Natural killer cell treated with Interleukin-12 subunit alpha and Interleukin-12 subunit beta and Interleukin-15 and Interleukin-18, amount 100 ng/mL, for 72 hours (primary cell): Measurements from ENCODE around the gene ZNF283. TPM values are rescaled to one million over a fixed set of nuclear protein-coding genes. Genes with fewer than 3 reads are reported as not detected.
"Not testable (repeated sequence)": the region's sequence is repeated elsewhere in the genome, so short reads cannot be mapped to it uniquely, and the experiment has no call there.

Experiments used
- ATAC-seq, 2 donors: fragments of 150-1000 bp; cut with Tn5 transposase in 1 of 2; sonication (Bioruptor Pico), chemical (Tn5 transposase) in 1 of 2; 2 replicates each; pipeline ENCODE4 v1.10.0; 2021
- DNase-seq: peaks from one replicate; pipeline ENCODE4 v3.0.0; 2022; ENCODE audit warnings: low spot score
- H3K27ac Mint-ChIP-seq, 2 donors: 1 replicate in 1 of 2; 2 replicates in 1 of 2; pipeline ENCODE4 v1.8.0; 2022; ENCODE audit warnings: mixed read lengths in 2 of 2, mild to moderate bottlenecking in 1 of 2, moderate library complexity in 1 of 2
- H3K27me3 Mint-ChIP-seq, 2 donors: 1 replicate in 1 of 2; 2 replicates in 1 of 2; pipeline ENCODE4 v1.8.0; 2022; ENCODE audit warnings: mixed read lengths in 2 of 2
- H3K36me3 Mint-ChIP-seq: one replicate; pipeline ENCODE4 v1.8.0; 2022; ENCODE audit warnings: mixed read lengths
- H3K4me1 Mint-ChIP-seq, 2 donors: 1 replicate in 1 of 2; 2 replicates in 1 of 2; pipeline ENCODE4 v1.8.0; 2022; ENCODE audit warnings: low read depth in 2 of 2, mixed read lengths in 2 of 2, mild to moderate bottlenecking in 1 of 2
- H3K4me3 Mint-ChIP-seq: one replicate; pipeline ENCODE4 v1.8.0; 2022; ENCODE audit warnings: mixed read lengths
- H3K9me3 Mint-ChIP-seq: 2 replicates; pipeline ENCODE4 v1.8.0; 2022; ENCODE audit warnings: mixed read lengths
- total RNA-seq, 2 donors: library from RNA; stranded (reverse); gene quantifications; one replicate each; pipeline ENCODE4 v1.2.3, GENCODE V29; 2022

Gene ZNF283
- total RNA-seq, 2 donors from 2014 or later: 7.2 to 8.3 TPM

DNA sequence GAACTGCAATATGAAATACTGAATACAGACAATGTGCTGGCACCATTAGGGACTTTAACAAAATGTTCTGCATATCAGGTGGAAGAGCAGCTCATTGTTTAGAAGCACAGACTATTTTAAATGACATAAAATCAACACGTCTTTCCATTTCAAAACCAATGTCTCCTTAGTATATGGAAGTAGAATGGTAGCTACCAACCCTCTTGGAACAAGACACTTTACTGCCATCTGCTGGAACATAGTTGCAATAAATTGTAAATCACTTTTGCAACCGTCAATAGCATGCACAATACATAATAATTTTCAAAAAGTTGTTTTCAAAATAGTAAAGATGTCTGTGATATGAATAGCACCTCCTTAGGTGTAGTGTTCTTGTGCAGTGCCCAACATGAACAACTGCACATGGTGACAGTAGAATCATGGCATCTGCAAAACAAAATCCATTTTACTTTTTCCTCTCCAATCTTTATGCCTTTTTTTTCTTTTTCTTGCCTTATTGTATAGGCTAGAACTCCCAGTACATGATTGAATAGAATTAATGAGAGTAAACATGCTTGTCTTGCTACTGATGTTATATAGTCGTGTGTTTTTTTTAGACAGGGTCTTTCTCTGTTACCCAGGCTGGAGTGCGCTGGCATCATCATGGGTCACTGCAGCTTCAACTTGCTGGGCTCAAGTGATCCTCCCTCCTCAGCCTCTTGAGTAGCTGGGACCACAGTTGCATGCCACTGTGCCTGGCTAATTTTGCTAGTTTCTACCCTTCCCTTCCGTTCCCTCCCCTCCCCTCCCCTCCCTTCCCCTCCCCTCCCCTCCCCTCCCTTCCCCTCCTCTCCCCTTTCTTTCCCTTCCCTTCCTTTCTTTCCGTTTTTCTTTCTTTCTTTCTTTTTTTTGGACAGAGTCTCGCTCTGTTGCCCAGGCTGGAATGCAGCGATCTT is 17.1 kb upstream of the ZNF283 start:
- DNase-seq (no peak), ATAC-seq (no peak)
- Mint-ChIP-seq H3K27me3 (peaks cover 19 to 37% of the 10 kb centered on the region in 2 donors), H3K4me3 (no peak overlapping the region), H3K27ac (no peak overlapping the region), H3K4me1 (no peaks in the 10 kb centered on the region), H3K36me3 (no peaks in the 10 kb centered on the region), H3K9me3 (no peaks in the 10 kb centered on the region)

DNA sequence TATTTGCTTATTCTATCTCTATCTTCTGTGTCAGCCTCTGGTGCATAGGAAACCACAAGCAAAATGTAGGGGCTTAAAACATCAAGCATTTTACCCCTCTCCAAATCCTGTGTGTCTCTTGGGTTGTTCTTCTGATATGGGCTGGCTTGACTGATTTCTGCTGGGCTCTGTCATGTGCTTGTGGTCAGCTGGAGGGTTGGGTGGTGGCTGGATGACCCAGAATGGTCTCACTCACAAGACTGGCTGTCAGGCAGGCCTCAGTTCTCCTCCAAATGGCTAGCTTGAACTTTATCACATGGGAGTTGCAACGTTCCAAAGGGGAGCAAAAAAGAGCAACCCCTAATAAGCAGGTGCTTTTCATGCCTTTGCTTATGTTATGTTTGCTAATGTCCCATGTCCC is 15.3 kb upstream of the ZNF283 start:
- no peaks in the 10 kb centered on the region for H3K4me1 Mint-ChIP-seq
- H3K36me3 Mint-ChIP-seq: no peaks in the 10 kb centered on the region
- H3K27ac Mint-ChIP-seq: no peak overlapping the region
- DNase-seq: no peak
- no peak overlapping the region for H3K4me3 Mint-ChIP-seq
- H3K9me3 Mint-ChIP-seq: no peaks in the 10 kb centered on the region
- no peak for ATAC-seq
- peaks cover 18 to 35% of the 10 kb centered on the region in 2 donors for H3K27me3 Mint-ChIP-seq

- ATAC-seq (no peak), DNase-seq (no peak)
- Mint-ChIP-seq H3K27ac (no peak overlapping the region), H3K9me3 (no peaks in the 10 kb centered on the region), H3K4me1 (no peaks in the 10 kb centered on the region), H3K4me3 (no peak overlapping the region), H3K36me3 (no peaks in the 10 kb centered on the region), H3K27me3 (peaks cover 19 to 34% of the 10 kb centered on the region in 2 donors)
These were observed 14.9 kb upstream of the ZNF283 start for GRCh38 chr19:43812259-43812658.

GRCh38 chr19:43812688-43813087 is 14.4 kb upstream of the ZNF283 start:
- Mint-ChIP-seq H3K9me3 (no peaks in the 10 kb centered on the region), H3K4me1 (no peaks in the 10 kb centered on the region), H3K4me3 (no peak overlapping the region), H3K36me3 (no peaks in the 10 kb centered on the region), H3K27me3 (peaks cover 17 to 30% of the 10 kb centered on the region in 2 donors), H3K27ac (no peak overlapping the region)
- DNase-seq (no peak), ATAC-seq (no peak)

DNA sequence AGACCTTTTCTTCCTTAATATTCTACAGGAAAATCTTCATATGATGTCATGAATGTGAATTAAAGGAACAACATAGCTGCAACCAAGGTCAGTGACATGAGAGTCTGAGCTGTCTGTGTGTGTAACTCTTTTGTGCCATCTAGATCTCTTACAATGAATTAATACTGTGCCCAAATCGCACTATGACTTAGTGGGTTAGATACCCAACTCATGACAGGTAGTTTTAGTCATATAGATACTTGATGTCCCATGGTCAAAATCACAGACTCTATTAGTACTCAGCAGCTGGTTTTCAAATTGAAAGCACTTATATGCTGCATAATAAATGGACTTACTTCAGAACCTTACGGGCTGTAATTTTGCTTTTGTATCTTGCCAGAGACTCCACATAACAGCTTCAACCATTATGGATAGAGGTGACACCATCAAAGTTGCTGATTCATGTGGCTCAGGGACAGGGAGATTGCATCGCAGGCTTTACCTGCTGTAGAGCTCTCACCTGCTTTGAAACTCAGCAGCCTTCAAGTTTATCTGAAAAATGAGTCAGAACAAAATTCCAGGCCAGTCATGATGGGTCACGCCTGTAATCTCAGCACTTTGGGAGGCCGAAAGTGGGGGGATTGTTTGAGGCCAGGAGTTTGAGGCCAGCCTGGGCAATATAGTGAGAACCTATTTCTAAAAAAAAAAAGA is 12.3 kb upstream of the ZNF283 start:
- no peaks in the 10 kb centered on the region for H3K36me3 Mint-ChIP-seq
- H3K4me3 Mint-ChIP-seq: no peak overlapping the region
- H3K4me1 Mint-ChIP-seq: no peaks in the 10 kb centered on the region
- H3K27me3 Mint-ChIP-seq: peaks cover 21 to 46% of the 10 kb centered on the region in 2 donors
- no peak for DNase-seq
- no peak for ATAC-seq
- H3K9me3 Mint-ChIP-seq: no peaks in the 10 kb centered on the region
- no peak overlapping the region for H3K27ac Mint-ChIP-seq

DNA sequence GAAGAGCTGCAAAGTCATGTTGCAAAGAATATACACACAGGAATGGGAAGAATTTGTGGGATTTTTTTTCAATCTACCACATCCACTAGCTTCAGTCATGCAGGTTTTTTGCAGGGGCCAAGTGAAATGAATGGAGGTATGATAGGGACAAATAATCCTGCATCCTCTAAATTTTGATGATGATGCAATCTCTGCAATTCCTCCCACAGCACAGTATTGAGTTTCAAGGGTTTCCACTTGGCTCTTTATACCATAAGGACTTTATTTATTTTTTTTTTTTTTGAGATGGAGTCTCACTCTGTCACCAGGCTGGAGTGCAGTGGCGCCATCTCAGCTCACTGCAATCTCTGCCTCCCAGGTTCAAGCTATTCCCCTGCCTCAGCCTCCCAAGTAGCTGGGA is 9.7 kb upstream of the ZNF283 start:
- not testable (repeated sequence) for ATAC-seq, H3K9me3 Mint-ChIP-seq, H3K4me1 Mint-ChIP-seq, H3K36me3 Mint-ChIP-seq, H3K27ac Mint-ChIP-seq, H3K4me3 Mint-ChIP-seq, DNase-seq
- H3K27me3 Mint-ChIP-seq: peaks cover 33 to 51% of the 10 kb centered on the region in 2 donors

- ATAC-seq (no peak), DNase-seq (no peak)
- peaks cover 9% of the 10 kb centered on the region in 2 donors for H3K4me1 Mint-ChIP-seq
- peaks cover 29 to 45% of the 10 kb centered on the region in 2 donors for H3K27me3 Mint-ChIP-seq
- no peak overlapping the region for H3K4me3 Mint-ChIP-seq
- no peaks in the 10 kb centered on the region for H3K9me3 Mint-ChIP-seq
- peaks cover 6% of the 10 kb centered on the region for H3K36me3 Mint-ChIP-seq
- H3K27ac Mint-ChIP-seq: no peak overlapping the region
These were observed 8.6 kb upstream of the ZNF283 start for GRCh38 chr19:43818500-43818899.

DNA sequence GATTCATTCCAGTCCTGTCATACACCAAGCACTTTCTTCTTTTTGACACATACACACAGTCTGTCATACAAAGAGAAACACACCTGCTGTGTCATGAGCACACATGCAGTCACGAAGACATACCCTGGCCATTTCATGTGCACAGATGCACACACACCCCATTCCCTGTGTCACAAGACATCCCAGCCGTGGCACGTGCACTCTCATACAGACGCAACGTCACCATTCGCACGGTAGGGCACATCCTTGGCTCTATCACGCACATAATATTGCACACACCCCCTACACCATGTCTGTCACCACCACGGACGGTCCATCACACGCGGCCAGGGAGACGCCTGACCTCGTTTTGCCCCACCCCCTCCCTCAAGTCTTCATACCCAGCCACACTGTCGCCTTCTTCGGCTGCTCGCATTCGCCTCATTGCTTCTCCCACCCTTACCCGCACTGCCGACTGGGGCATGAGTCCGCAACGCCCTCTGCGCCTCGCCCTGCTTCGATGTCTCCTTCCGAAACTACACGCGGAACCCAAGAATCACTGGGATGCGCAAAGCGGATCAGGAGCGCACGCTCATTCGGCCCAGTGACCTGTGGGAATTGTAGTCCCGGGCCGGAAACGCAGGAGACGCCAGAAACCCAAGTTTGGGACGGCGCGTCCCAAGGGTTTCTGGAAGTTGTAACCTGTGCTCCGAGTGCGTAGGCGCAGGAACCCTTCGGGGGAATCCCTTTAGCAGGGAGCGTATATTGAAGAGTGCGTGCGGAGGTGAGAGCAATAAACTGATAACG is 6.8 kb upstream of the ZNF283 start:
- H3K9me3 Mint-ChIP-seq: no peaks in the 10 kb centered on the region
- H3K4me1 Mint-ChIP-seq: peaks cover 9% of the 10 kb centered on the region in 2 donors
- no peak for ATAC-seq
- DNase-seq: no peak
- no peak overlapping the region for H3K27ac Mint-ChIP-seq
- H3K36me3 Mint-ChIP-seq: peaks cover 6% of the 10 kb centered on the region
- H3K4me3 Mint-ChIP-seq: peak overlapping the region; percentile 70
- H3K27me3 Mint-ChIP-seq: peaks cover 34 to 53% of the 10 kb centered on the region in 2 donors

GRCh38 chr19:43820884-43821215 is 6.3 kb upstream of the ZNF283 start:
- Mint-ChIP-seq H3K27me3 (peaks cover 36 to 51% of the 10 kb centered on the region in 2 donors), H3K27ac (no peak overlapping the region), H3K4me3 (peak overlapping the region; percentile 70), H3K9me3 (no peaks in the 10 kb centered on the region), H3K4me1 (peaks cover 9% of the 10 kb centered on the region in 2 donors), H3K36me3 (peaks cover 6% of the 10 kb centered on the region)
- ATAC-seq: no peak
- DNase-seq: no peak

- ATAC-seq, H3K4me3 Mint-ChIP-seq, H3K27ac Mint-ChIP-seq, H3K9me3 Mint-ChIP-seq, DNase-seq: not testable (repeated sequence)
- Mint-ChIP-seq H3K27me3 (peaks cover 21 to 38% of the 10 kb centered on the region in 2 donors), H3K36me3 (peaks cover 12% of the 10 kb centered on the region), H3K4me1 (peaks cover 24% of the 10 kb centered on the region in 2 donors)
These were observed 3.3 kb upstream of the ZNF283 start for GRCh38 chr19:43823856-43824255.

- H3K27ac Mint-ChIP-seq, DNase-seq, ATAC-seq, H3K4me3 Mint-ChIP-seq, H3K9me3 Mint-ChIP-seq: not testable (repeated sequence)
- peaks cover 21 to 31% of the 10 kb centered on the region in 2 donors for H3K27me3 Mint-ChIP-seq
- peaks cover 24% of the 10 kb centered on the region in 2 donors for H3K4me1 Mint-ChIP-seq
- peaks cover 12% of the 10 kb centered on the region for H3K36me3 Mint-ChIP-seq
These were observed 2.5 kb upstream of the ZNF283 start for GRCh38 chr19:43824572-43824971.

GRCh38 chr19:43839139-43839538 is 12.0 kb downstream of the ZNF283 start:
- H3K27me3 Mint-ChIP-seq: no peaks in the 10 kb centered on the region
- DNase-seq (no peak), ATAC-seq (no peak)
- peaks cover 74% of the 10 kb centered on the region for H3K36me3 Mint-ChIP-seq
- no peaks in the 10 kb centered on the region for H3K4me1 Mint-ChIP-seq
- no peak overlapping the region for H3K4me3 Mint-ChIP-seq
- H3K9me3 Mint-ChIP-seq: peaks cover 26% of the 10 kb centered on the region
- H3K27ac Mint-ChIP-seq: no peak overlapping the region

DNA sequence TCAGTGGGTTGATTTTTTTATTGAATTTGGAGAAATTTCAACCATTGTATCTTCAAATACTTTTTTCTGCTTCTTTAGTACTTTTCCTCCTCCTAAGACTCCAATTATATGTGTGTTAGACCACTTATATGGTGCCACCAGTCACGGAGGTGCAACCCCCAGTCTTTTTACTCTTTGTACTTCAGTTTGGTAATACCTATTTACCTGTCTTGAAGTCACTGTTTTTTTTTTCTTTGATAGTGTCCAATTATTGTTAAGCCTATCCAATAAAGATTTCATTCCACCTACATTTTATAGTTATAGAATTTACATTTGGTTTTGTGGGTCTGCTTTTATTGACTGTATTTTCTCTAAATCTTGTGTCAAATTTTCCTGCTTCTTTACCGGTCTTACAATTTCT is 14.9 kb downstream of the ZNF283 start:
- ATAC-seq: no peak
- no peak overlapping the region for H3K4me3 Mint-ChIP-seq
- H3K4me1 Mint-ChIP-seq: no peaks in the 10 kb centered on the region
- H3K36me3 Mint-ChIP-seq: peaks cover 74% of the 10 kb centered on the region
- DNase-seq: no peak
- H3K27ac Mint-ChIP-seq: no peak overlapping the region
- H3K9me3 Mint-ChIP-seq: peaks cover 32% of the 10 kb centered on the region
- H3K27me3 Mint-ChIP-seq: no peaks in the 10 kb centered on the region
